GM19452 (cell line): Measurements from ENCODE around the gene C1QTNF1.

ENCODE experiments used
- ATAC-seq: cut with Tn5 transposase; IDR thresholded peaks from one replicate; pipeline ENCODE4 v1.9.1; 2021; ENCODE audit not compliant: unreplicated experiment

C1QTNF1 gene

GRCh38 chr17:79090443-79091225 lies 66.7 kb downstream of the C1QTNF1 start:
- ATAC-seq, result no peak

GRCh38 chr17:79091226-79091670 lies 67.3 kb downstream of the C1QTNF1 start:
- no peak for ATAC-seq

- no peak for ATAC-seq
Observed at GRCh38 chr17:79092567-79092966, 68.6 kb downstream of the C1QTNF1 start.

GRCh38 chr17:79093270-79093669 lies 69.3 kb downstream of the C1QTNF1 start:
- no peak for ATAC-seq

GRCh38 chr17:79094261-79094660 lies 70.3 kb downstream of the C1QTNF1 start:
- no peak for ATAC-seq

- no peak for ATAC-seq
Observed at GRCh38 chr17:79095345-79096055, 71.5 kb downstream of the C1QTNF1 start.

GRCh38 chr17:79096477-79096876 lies 72.5 kb downstream of the C1QTNF1 start:
- ATAC-seq, result no peak

GRCh38 chr17:79097226-79098055 lies 73.5 kb downstream of the C1QTNF1 start:
- no peak for ATAC-seq

- ATAC-seq, result no peak
Observed at GRCh38 chr17:79098282-79098867, 74.4 kb downstream of the C1QTNF1 start.
